GM19467 (cell line): ENCODE measurements around the gene IL6R.
A peak's percentile ranks its signal among the peaks of the same experiment; 100 is the strongest.
"Not testable (repeated sequence)": the region's sequence is repeated elsewhere in the genome, so short reads cannot be mapped to it uniquely, and the experiment has no call there.

Experiments used
- ATAC-seq: cut with Tn5 transposase; IDR thresholded peaks from one replicate; pipeline ENCODE4 v1.9.1; 2021; ENCODE audit warnings: mild to moderate bottlenecking, moderate library complexity; ENCODE audit not compliant: unreplicated experiment

The IL6R gene

GRCh38 chr1:154404984-154405746 lies at the start of gene IL6R:
TSS of gene IL6R (plus strand) at chr1:154405343. CDS start at chr1:154405630, 287 bp downstream.
- ATAC-seq, result peak; percentile 35

- no peak for ATAC-seq
Observed at GRCh38 chr1:154358519-154358918, 46.6 kb upstream of the IL6R start.

DNA sequence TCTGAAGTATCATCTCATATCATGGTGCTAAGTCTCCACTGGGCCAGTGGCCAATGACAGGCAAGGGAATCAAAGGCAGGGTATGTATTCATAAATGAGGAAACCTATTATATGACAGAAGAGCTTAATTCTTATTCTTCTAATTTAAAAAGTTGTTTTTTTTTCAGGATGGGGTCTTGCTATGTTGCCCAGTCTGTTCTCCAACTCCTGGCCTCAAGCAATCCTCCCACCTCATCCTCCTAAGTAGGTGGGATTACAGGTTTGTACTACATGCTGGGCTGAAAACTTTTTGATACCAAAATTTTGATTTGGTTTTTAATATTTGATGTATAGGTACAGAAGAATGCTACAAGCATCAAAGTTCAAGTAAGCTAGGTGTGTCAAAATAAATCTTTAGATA lies 44.9 kb upstream of the IL6R start:
- no peak for ATAC-seq

DNA sequence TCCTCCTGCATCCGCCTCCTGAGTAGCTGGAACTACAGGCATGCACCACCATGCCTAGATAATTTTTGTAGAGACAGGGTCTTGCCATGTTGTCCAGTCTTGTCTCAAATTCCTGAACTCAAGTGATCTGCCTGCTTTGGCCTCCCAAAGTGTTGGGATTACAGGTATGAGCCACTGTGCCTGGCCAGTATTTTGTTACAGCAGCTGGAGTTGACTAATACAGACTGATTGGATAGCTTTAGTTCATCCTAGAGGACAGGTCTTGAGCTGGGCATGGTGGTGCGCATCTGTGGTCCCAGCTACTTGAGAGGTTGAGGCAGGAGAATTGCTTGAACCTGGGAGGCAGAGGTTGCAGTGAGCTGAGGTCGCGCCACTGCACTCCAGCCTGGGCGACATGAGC lies 44.3 kb upstream of the IL6R start:
- ATAC-seq, result not testable (repeated sequence)

GRCh38 chr1:154361357-154361756 lies 43.8 kb upstream of the IL6R start:
- ATAC-seq, result no peak

- ATAC-seq, result no peak
Observed at GRCh38 chr1:154371436-154371835, 33.7 kb upstream of the IL6R start.

GRCh38 chr1:154373777-154374357 lies 31.3 kb upstream of the IL6R start:
- not testable (repeated sequence) for ATAC-seq

DNA sequence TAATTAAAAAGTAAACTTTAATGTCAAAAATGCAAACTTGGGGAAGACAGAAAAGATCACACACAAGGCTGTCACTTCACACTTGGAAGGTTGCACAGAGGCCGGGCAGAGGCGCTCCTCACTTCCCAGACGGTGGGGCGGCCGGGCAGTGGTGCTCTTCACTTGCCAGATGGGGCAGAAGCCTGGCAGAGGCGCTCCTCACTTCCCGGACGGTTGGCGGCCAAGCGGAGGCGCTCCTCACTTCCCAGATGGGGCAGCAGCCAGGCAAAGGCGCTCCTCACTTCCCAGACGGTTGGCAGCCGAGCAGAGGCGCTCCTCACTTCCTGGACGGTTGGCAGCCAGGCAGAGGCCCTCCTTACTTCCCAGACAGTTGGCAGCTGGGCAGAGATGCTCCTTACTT lies 25.8 kb upstream of the IL6R start:
- ATAC-seq, result no peak

DNA sequence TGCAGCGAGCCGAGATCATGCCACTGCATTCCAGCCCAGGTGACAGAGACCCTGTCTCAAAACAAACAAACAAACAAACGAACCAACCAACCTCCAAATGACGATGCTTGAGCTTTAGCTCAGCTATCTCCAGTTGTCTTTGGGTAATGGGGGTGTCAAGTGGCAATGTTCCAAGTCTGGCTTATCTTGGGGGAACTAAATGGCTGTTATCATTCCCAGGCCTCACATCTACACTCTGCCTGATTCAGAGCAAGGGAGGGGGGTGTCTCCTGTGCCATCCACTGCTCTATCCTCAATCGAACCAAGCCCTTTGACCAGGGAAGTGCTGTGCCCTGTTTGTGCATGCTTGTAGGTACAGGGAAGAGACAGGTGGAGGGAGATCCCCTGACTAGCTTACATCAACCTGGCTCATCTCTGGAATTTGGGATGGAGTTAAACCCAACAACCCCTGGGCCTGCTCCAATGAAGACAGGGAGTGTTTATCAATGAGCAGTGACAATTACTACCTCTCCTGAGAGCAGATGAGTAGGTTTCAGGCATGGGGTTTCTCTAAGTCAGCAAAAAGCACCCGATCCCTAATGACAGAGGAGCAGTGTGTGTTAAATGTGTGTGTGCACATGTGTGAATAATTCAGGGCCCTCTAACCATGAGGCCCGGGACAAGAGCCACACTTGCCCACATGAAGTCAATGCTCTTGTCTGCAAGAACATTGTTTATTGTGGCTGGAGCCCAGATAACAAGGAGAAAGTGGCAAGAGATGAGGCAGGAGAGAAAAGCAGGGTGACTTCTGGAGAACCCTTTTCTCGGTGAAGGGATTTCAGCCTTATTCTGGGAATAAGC lies 20.3 kb upstream of the IL6R start:
- ATAC-seq, result no peak

GRCh38 chr1:154386643-154387352 lies 18.3 kb upstream of the IL6R start:
- no peak for ATAC-seq

DNA sequence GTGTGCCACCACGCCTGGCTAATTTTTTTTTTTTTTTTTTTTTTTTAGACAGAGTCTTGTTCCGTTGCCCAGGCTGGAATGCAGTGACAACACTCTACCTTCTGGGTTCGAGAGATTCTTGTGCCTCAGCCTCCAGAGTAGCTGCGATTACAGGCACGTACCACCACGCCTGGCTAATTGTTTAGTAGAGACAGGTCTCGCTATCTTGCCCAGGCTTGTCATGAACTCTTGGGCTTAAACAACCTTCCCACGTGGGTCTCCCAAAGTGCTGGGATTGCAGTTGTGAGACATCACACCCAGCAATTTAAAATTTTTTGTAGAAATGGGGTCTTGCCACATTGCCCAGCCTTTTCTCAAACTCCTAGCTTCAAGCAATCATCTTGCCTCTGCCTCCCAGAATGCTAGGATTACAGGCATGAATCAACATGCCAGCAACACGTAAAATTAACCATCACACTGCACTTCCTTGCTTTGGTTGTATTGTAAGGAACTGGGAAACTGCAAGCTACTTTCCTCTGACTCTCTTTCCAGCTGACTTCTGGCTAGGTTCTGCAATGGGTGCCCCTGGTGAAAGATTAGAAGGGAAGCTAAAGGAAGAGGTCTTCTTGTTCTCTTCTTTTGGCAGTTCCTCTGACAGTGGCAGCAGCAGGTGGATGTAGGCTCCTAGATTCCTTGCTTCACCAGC lies 13.9 kb upstream of the IL6R start:
- ATAC-seq, result no peak

GRCh38 chr1:154398141-154398540 lies 7.0 kb upstream of the IL6R start:
- ATAC-seq, result no peak

GRCh38 chr1:154398678-154399077 lies 6.5 kb upstream of the IL6R start:
- no peak for ATAC-seq

DNA sequence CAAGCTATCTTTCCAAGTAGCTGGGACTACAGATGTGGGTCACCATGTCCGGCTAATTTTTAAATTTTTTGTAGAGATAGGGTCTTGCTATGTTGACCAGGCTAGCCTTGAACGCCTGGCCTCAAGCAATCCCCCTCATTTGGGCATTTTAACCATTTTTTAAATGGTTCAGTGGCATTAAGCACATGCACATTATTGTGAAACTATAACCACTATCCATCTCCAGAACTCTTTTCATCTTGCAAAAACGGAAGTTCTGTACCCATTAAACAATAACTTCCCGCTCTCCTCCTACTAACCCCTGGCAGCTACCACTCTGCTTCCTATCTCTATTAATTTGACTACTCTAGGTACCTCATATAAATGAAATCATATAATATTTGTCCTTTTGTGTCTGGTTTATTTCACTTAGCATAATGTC lies 4.8 kb upstream of the IL6R start:
- no peak for ATAC-seq

GRCh38 chr1:154402409-154402921 lies 2.7 kb upstream of the IL6R start:
- ATAC-seq, result no peak

DNA sequence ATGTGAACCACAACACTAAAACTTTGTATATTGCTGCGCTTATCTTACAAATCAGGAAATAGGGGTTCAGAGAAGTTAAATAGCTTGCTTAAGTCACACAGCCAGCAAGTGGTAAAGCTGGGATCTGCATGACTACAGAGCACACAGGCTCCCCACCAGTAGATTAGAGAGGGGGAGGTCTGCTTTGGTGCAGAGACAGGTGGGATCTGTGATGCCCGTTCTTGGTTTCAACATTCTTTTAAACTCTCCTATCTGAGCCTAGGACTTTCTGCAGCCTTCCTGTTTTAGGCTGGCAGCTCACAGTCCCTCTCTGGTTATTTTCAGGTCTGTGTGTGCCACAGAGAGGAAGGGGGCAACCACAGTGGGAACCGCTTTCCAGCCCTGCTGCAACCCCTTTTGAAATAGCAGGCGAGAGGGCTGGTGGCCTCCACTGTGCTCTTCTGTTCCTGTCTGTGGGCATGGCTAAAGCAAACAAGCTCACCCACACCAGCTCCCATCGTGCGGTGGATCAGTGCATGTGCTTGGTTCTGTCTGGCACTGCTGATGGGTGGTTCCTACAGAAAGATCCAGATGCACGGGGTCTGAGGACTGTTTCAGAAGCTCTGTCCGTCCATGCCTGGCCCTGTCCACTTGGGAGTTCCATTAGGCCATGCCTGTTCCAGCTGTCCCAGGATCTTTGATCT lies 1.7 kb upstream of the IL6R start:
- ATAC-seq, result no peak

DNA sequence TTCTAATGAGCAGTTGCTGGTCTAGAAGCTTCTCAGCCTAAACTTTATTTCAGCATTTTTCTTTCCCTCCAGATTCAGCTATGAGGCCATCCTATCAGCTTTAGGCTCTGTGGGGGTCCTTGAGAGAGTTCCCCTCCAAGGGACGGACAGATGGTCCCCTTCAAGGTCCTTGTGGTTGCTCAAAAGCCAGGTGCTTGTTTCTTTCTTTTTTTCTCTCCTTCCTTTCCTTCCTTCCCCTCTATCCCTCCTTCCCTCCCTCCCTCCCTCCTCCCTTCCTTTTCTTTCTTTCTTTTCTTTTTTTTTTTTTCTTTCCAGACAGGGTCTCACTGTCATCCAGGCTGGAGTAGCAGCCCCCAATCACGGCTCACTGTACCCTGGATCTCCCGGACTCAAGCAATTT lies 1.2 kb upstream of the IL6R start:
- ATAC-seq, result no peak

DNA sequence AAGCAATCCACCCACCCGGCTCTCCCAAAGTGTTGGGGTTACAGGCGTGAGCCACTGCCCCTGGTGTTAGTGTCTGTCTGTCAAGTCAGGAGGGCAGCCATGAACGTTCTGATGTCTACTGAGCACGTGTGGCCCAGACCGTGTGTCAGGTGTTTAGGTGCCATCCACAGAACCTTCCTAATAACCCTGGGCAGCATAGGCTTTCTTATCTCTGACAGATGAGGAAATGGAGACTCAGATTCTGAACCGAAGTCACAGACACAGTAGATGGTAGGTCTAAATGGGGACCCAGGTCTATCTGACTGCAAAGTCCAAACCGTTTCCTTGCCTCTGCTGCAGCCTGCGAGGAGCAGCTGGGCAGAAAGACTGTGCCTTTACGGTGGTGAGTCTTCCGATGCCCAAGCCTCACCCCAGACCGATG lies 622 bp upstream of the IL6R start:
- peak; percentile 7 for ATAC-seq

DNA sequence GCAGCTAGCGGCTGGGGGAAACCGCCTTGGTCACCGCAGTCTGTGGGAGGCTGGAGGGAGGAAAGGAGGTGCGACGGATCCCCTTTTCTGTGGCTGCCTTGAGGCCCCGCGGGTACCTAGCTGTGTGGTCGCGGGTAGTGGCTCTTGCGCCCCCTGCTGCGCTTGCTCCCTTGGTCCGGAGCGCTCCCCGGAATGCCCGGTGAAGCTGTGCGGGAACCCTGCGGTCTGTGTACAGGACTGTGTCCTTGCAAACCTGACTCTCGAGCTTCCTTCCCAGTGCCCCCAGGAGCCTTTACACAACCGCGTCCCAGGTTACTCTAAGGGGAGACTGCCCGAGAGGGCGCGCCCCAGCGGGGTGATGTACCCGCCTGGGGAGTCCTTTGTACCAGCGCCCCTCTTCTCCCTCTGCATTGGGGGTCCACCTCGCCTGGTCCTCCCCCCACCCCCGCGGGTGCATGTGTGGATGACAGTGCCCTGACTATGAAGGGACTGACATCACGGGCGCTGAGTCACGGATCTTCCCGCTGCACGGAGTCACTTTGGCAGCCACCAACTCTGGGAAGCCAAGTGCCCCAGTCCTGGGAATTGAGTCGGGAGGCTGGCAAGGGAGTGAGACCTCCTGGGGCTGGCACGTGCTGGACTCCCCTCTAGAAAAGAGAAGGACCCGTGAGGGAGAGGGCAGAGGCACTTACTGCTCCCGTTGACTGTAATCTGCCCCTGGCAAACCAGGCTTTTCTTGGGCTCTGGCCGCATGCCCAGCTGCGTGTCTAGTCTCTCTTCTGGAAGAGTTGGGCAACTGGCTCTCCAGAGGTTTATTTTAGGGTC lies 816 bp downstream of the IL6R start:
- peak; percentile 2 for ATAC-seq
